Measurements from ENCODE around the gene EID2B. TPM values are rescaled to one million over a fixed set of nuclear protein-coding genes. Genes with fewer than 3 reads are reported as not detected.

The EID2B gene
- total RNA-seq, 1 experiment from 2014 or later, result 3.4 TPM

GRCh38 chr19:39566064-39566463, 33.4 kb upstream of the EID2B start:
- TF ChIP-seq CTCF (conservative IDR thresholded peaks at IDR 0.05; ENCODE audit: low read depth, low read length), result no peak
- TF ChIP-seq EZH2 (IDR thresholded peaks at IDR 0.05; ENCODE audit: borderline replicate concordance, low read depth, low read length, poor library complexity, severe bottlenecking), result no peak
- Histone ChIP-seq H3K9me3 (ENCODE audit: low read depth, low read length, poor library complexity, severe bottlenecking) (no peaks in the 10 kb centered on the region), H3K36me3 (ENCODE audit: insufficient read depth, low read length, poor library complexity, severe bottlenecking) (no peaks in the 10 kb centered on the region), H3K4me3 (ENCODE audit: low read depth, low read length, poor library complexity, severe bottlenecking) (no peak overlapping the region), H3K4me1 (ENCODE audit: insufficient read depth, low read length, poor library complexity, severe bottlenecking) (no peaks in the 10 kb centered on the region), H3K27me3 (replicated peaks; ENCODE audit: insufficient read depth, low read depth, low read length, poor library complexity) (peaks cover 79% of the 10 kb centered on the region), H3K27ac (ENCODE audit: low read depth, low read length, poor library complexity, severe bottlenecking) (no peak overlapping the region)
- intact Hi-C loops (cut with micrococcal nuclease; ENCODE audit: unreplicated experiment), result no loop called here
- no peak for DNase-seq (ENCODE audit: low spot score)
- no TSS peak for BruUV-seq (replicated peaks)
- POLR2A ChIA-PET (ENCODE audit: low non-redundant PET), result no interaction called here
- CTCF ChIA-PET, result no interaction called here

- H3K27ac ChIP-seq (ENCODE audit: low read depth, low read length, poor library complexity, severe bottlenecking), result no peak overlapping the region
- no peaks in the 10 kb centered on the region for H3K9me3 ChIP-seq (ENCODE audit: low read depth, low read length, poor library complexity, severe bottlenecking)
- ChIA-PET POLR2A (ENCODE audit: low non-redundant PET) (no interaction called here), CTCF (no interaction called here)
- H3K27me3 ChIP-seq (replicated peaks; ENCODE audit: insufficient read depth, low read depth, low read length, poor library complexity), result peaks cover 63% of the 10 kb centered on the region
- intact Hi-C loops (cut with micrococcal nuclease; ENCODE audit: unreplicated experiment), result no loop called here
- DNase-seq (ENCODE audit: low spot score), result no peak
- TF ChIP-seq CTCF (conservative IDR thresholded peaks at IDR 0.05; ENCODE audit: low read depth, low read length) (no peak), EZH2 (IDR thresholded peaks at IDR 0.05; ENCODE audit: borderline replicate concordance, low read depth, low read length, poor library complexity, severe bottlenecking) (no peak)
- H3K36me3 ChIP-seq (ENCODE audit: insufficient read depth, low read length, poor library complexity, severe bottlenecking), result no peaks in the 10 kb centered on the region
- H3K4me1 ChIP-seq (ENCODE audit: insufficient read depth, low read length, poor library complexity, severe bottlenecking), result no peaks in the 10 kb centered on the region
- BruUV-seq (replicated peaks), result no TSS peak
- H3K4me3 ChIP-seq (ENCODE audit: low read depth, low read length, poor library complexity, severe bottlenecking), result no peak overlapping the region
These were observed 30.8 kb upstream of the EID2B start for GRCh38 chr19:39563408-39563807.

GRCh38 chr19:39558624-39559117, 26.0 kb upstream of the EID2B start:
- ChIA-PET CTCF (interaction anchor here (0.6 kb wide), 1 partner anchor 490 kb away, joined by 9 read pairs; no protein-coding TSS in a partner anchor), POLR2A (ENCODE audit: low non-redundant PET) (no interaction called here)
- Histone ChIP-seq H3K4me1 (ENCODE audit: insufficient read depth, low read length, poor library complexity, severe bottlenecking) (no peaks in the 10 kb centered on the region), H3K9me3 (ENCODE audit: low read depth, low read length, poor library complexity, severe bottlenecking) (no peaks in the 10 kb centered on the region), H3K4me3 (ENCODE audit: low read depth, low read length, poor library complexity, severe bottlenecking) (no peak overlapping the region), H3K27me3 (replicated peaks; ENCODE audit: insufficient read depth, low read depth, low read length, poor library complexity) (peaks cover 23% of the 10 kb centered on the region), H3K36me3 (ENCODE audit: insufficient read depth, low read length, poor library complexity, severe bottlenecking) (no peaks in the 10 kb centered on the region), H3K27ac (ENCODE audit: low read depth, low read length, poor library complexity, severe bottlenecking) (no peak overlapping the region)
- no peak for TF ChIP-seq CTCF (conservative IDR thresholded peaks at IDR 0.05; ENCODE audit: low read depth, low read length)
- TF ChIP-seq EZH2 (IDR thresholded peaks at IDR 0.05; ENCODE audit: borderline replicate concordance, low read depth, low read length, poor library complexity, severe bottlenecking), result no peak
- DNase-seq (ENCODE audit: low spot score), result no peak
- BruUV-seq (replicated peaks), result no TSS peak
- intact Hi-C loops (cut with micrococcal nuclease; ENCODE audit: unreplicated experiment), result no loop called here

Measured in A673 (cell line).